Peyer's patch (tissue), 4 donors: Measurements from ENCODE around the gene LRRC8C. TPM values are rescaled to one million over a fixed set of nuclear protein-coding genes. Genes with fewer than 3 reads are reported as not detected.

Source experiments
- DNase-seq, 3 donors: peaks; one replicate each; pipeline ENCODE4 v3.0.0-alpha.2; 2017 to 2019
- H3K27ac ChIP-seq, 4 donors: fragments of 200-600 bp; sonication (generic); one replicate each; pipeline ENCODE4 v1.5.1; 2016 to 2019
- H3K27me3 ChIP-seq, 2 donors: fragments of 200-600 bp; sonication (generic); one replicate each; pipeline ENCODE4 v1.5.1; 2019
- H3K36me3 ChIP-seq, 3 donors: fragments of 200-600 bp; sonication (generic); one replicate each; pipeline ENCODE4 v1.5.1; 2016 to 2019
- H3K4me1 ChIP-seq, 4 donors: fragments of 200-600 bp; sonication (generic); one replicate each; pipeline ENCODE4 v1.5.1; 2016 to 2019
- H3K4me3 ChIP-seq, 4 donors: fragments of 200-600 bp; sonication (generic); 1 replicate in 3 of 4; 2 replicates in 1 of 4; pipeline ENCODE4 v1.5.1; 2016 to 2019; ENCODE audit warnings: mild to moderate bottlenecking in 1 of 4
- H3K9me3 ChIP-seq, 4 donors: fragments of 200-600 bp; sonication (generic); one replicate each; pipeline ENCODE4 v1.5.1; 2016 to 2019; ENCODE audit warnings: mild to moderate bottlenecking in 1 of 4
- CTCF ChIP-seq, 6 experiments: fragments of 450-650 bp in 4 of 6; fragments of 200-600 bp in 2 of 6; sonication (generic) in 1 of 6; IDR thresholded peaks; one replicate each; pipeline ENCODE4 v1.5.1; 2017 to 2019; ENCODE audit warnings: antibody characterized with exemption in 6 of 6, mild to moderate bottlenecking in 3 of 6, moderate library complexity in 1 of 6
- POLR2A ChIP-seq, 2 donors: fragments of 450-650 bp; IDR thresholded peaks; one replicate each; pipeline ENCODE4 v1.5.1; 2017; ENCODE audit warnings: antibody characterized with exemption in 2 of 2, mild to moderate bottlenecking in 2 of 2, moderate library complexity in 2 of 2
- total RNA-seq, 4 donors: library from RNA; depleted of rRNA; stranded (reverse); fragments of >200 nt; gene quantifications; one replicate each; pipeline ENCODE4 v1.1.0, GENCODE V29; 2016

The LRRC8C gene
- total RNA-seq, 4 donors from 2014 or later, result 2.5 to 9.9 (median 4.0) TPM

GRCh38 chr1:89598450-89599331, 34.2 kb upstream of the LRRC8C start:
- H3K4me3 ChIP-seq, result no peak overlapping the region
- no peak for DNase-seq
- TF ChIP-seq CTCF (IDR thresholded peaks at IDR 0.05) (peak; percentile 40 to 81 (median 72)), POLR2A (IDR thresholded peaks at IDR 0.05) (no peak)
- no peaks in the 10 kb centered on the region for H3K9me3 ChIP-seq
- no peaks in the 10 kb centered on the region for H3K36me3 ChIP-seq
- no peaks in the 10 kb centered on the region for H3K4me1 ChIP-seq
- H3K27me3 ChIP-seq, result no peaks in the 10 kb centered on the region
- H3K27ac ChIP-seq, result no peak overlapping the region

- H3K36me3 ChIP-seq, result no peaks in the 10 kb centered on the region
- TF ChIP-seq POLR2A (IDR thresholded peaks at IDR 0.05) (no peak), CTCF (IDR thresholded peaks at IDR 0.05) (no peak)
- DNase-seq, result no peak
- H3K4me1 ChIP-seq, result no peaks in the 10 kb centered on the region
- no peaks in the 10 kb centered on the region for H3K9me3 ChIP-seq
- H3K27ac ChIP-seq, result no peak overlapping the region
- no peaks in the 10 kb centered on the region for H3K27me3 ChIP-seq
- H3K4me3 ChIP-seq, result no peak overlapping the region
These were observed 33.6 kb upstream of the LRRC8C start for GRCh38 chr1:89599332-89599630.

GRCh38 chr1:89600451-89601224, 32.3 kb upstream of the LRRC8C start:
- no peaks in the 10 kb centered on the region for H3K36me3 ChIP-seq
- H3K27me3 ChIP-seq, result no peaks in the 10 kb centered on the region
- no peak for DNase-seq
- H3K4me3 ChIP-seq, result no peak overlapping the region
- H3K4me1 ChIP-seq, result no peaks in the 10 kb centered on the region
- no peaks in the 10 kb centered on the region for H3K9me3 ChIP-seq
- no peak for TF ChIP-seq POLR2A (IDR thresholded peaks at IDR 0.05)
- no peak for TF ChIP-seq CTCF (IDR thresholded peaks at IDR 0.05)
- no peak overlapping the region for H3K27ac ChIP-seq

- no peaks in the 10 kb centered on the region for H3K36me3 ChIP-seq
- H3K27ac ChIP-seq, result no peak overlapping the region
- peaks cover 0 to 3% (median 0%) of the 10 kb centered on the region in 4 donors for H3K4me1 ChIP-seq
- TF ChIP-seq POLR2A (IDR thresholded peaks at IDR 0.05) (no peak), CTCF (IDR thresholded peaks at IDR 0.05) (no peak)
- no peak overlapping the region for H3K4me3 ChIP-seq
- DNase-seq, result no peak
- no peaks in the 10 kb centered on the region for H3K27me3 ChIP-seq
- no peaks in the 10 kb centered on the region for H3K9me3 ChIP-seq
These were observed 30.0 kb upstream of the LRRC8C start for GRCh38 chr1:89602871-89603404.

GRCh38 chr1:89603651-89604413, 29.1 kb upstream of the LRRC8C start:
- no peaks in the 10 kb centered on the region for H3K9me3 ChIP-seq
- no peak for TF ChIP-seq CTCF (IDR thresholded peaks at IDR 0.05)
- TF ChIP-seq POLR2A (IDR thresholded peaks at IDR 0.05), result no peak
- no peaks in the 10 kb centered on the region for H3K36me3 ChIP-seq
- peaks cover 0 to 3% (median 0%) of the 10 kb centered on the region in 4 donors for H3K4me1 ChIP-seq
- H3K4me3 ChIP-seq, result no peak overlapping the region
- no peak for DNase-seq
- H3K27ac ChIP-seq, result peak overlapping the region in 1 of 4 donors; percentile 25
- H3K27me3 ChIP-seq, result no peaks in the 10 kb centered on the region
